Upper lobe of right lung (tissue), 1 donor: ENCODE measurements around the gene SAC3D1. TPM values are rescaled to one million over a fixed set of nuclear protein-coding genes. Genes with fewer than 3 reads are reported as not detected.

ENCODE experiments used
- ATAC-seq: fragments of 200-7000 bp; cut with Tn5 transposase; one replicate; pipeline ENCODE4 v1.9.1; 2020; ENCODE audit warnings: mild to moderate bottlenecking, moderate library complexity
- DNase-seq: peaks from one replicate; pipeline ENCODE4 v3.0.0-alpha.2; 2020
- H3K27ac ChIP-seq: fragments of 200-600 bp; one replicate; pipeline ENCODE4 v1.8.0; 2022
- H3K27me3 ChIP-seq: fragments of 200-600 bp; one replicate; pipeline ENCODE4 v1.8.0; 2022; ENCODE audit warnings: mild to moderate bottlenecking
- H3K36me3 ChIP-seq: fragments of 200-600 bp; one replicate; pipeline ENCODE4 v1.8.0; 2022
- H3K4me1 ChIP-seq: fragments of 200-600 bp; one replicate; pipeline ENCODE4 v1.8.0; 2022
- H3K4me3 ChIP-seq: fragments of 200-600 bp; one replicate; pipeline ENCODE4 v1.8.0; 2022; ENCODE audit warnings: mild to moderate bottlenecking
- H3K9me3 ChIP-seq: fragments of 200-600 bp; one replicate; pipeline ENCODE4 v1.8.0; 2022
- CTCF ChIP-seq: fragments of 200-600 bp; IDR thresholded peaks from one replicate; pipeline ENCODE4 v1.8.0; 2022; ENCODE audit warnings: antibody characterized with exemption
- intact Hi-C: fragments of 100-400 bp; cut with DNase I; formaldehyde crosslinking; loops from one replicate; pipeline ENCODE4 v1.11.0; 2022
- total RNA-seq: library from RNA; stranded (reverse); fragmentation: NEBNext Ultra II Directional; extraction: Animal tissue kit (Norgen Biotek cat#: 25700); gene quantifications from one replicate; pipeline ENCODE4 v1.2.1, GENCODE V29; 2021
- donor health status: DM: no; HTN: yes; CAD: no; lungs with severe emphysema.

SAC3D1 gene
- total RNA-seq, 1 donor from 2014 or later, result 10.2 TPM

DNA sequence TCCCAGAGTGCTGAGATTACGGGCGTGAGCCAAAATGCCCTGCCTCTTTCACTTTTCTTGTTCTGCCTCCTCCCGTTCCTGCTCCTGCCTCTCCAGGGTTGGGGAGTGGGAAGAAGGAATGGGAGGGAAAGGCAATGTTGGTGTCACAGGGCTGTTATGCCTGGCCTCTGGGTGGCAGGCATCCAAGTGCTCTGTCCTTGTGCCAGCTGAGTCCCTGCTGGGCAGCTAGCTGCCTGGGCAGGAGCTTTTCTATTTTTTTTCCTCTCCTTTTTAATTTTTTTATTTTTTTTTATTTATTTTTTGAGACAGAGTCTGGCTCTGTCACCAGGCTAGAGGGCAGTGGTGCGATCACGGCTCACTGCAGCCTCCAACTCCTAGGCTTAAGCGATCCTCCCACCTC is 4.1 kb upstream of the SAC3D1 start:
- TF ChIP-seq CTCF, result no peak
- Histone ChIP-seq H3K27ac (no peak overlapping the region), H3K4me1 (peaks cover 8% of the 10 kb centered on the region), H3K9me3 (no peaks in the 10 kb centered on the region), H3K36me3 (peaks cover 68% of the 10 kb centered on the region), H3K4me3 (no peak overlapping the region), H3K27me3 (no peaks in the 10 kb centered on the region)
- peak; percentile 84 for DNase-seq
- no peak for ATAC-seq
- intact Hi-C loops, result no loop called here

- Histone ChIP-seq H3K27ac (peak overlapping the region; percentile 90), H3K4me3 (peak overlapping the region; percentile 83), H3K4me1 (peaks cover 29% of the 10 kb centered on the region), H3K36me3 (peaks cover 51% of the 10 kb centered on the region), H3K9me3 (no peaks in the 10 kb centered on the region), H3K27me3 (no peaks in the 10 kb centered on the region)
- DNase-seq (no peak), ATAC-seq (no peak)
- intact Hi-C loops, result no loop called here
- TF ChIP-seq CTCF, result no peak
Observed at GRCh38 chr11:65040520-65040846, 527 bp upstream of the SAC3D1 start.

GRCh38 chr11:65042891-65043290 is 1.9 kb downstream of the SAC3D1 start:
- TF ChIP-seq CTCF, result no peak
- ATAC-seq (no peak), DNase-seq (no peak)
- intact Hi-C loops, result no loop called here
- no peak overlapping the region for H3K4me3 ChIP-seq
- no peaks in the 10 kb centered on the region for H3K9me3 ChIP-seq
- H3K27me3 ChIP-seq, result no peaks in the 10 kb centered on the region
- no peak overlapping the region for H3K27ac ChIP-seq
- peaks cover 29% of the 10 kb centered on the region for H3K4me1 ChIP-seq
- H3K36me3 ChIP-seq, result peaks cover 28% of the 10 kb centered on the region

- peaks cover 29% of the 10 kb centered on the region for H3K4me1 ChIP-seq
- ATAC-seq (peak; percentile 62), DNase-seq (peak; percentile 76)
- no peaks in the 10 kb centered on the region for H3K27me3 ChIP-seq
- no peak for TF ChIP-seq CTCF
- intact Hi-C loops, result no loop called here
- H3K36me3 ChIP-seq, result peaks cover 19% of the 10 kb centered on the region
- no peak overlapping the region for H3K4me3 ChIP-seq
- no peaks in the 10 kb centered on the region for H3K9me3 ChIP-seq
- H3K27ac ChIP-seq, result peak overlapping the region; percentile 3
Observed at GRCh38 chr11:65043881-65044501, 3.0 kb downstream of the SAC3D1 start.

- Histone ChIP-seq H3K27ac (no peak overlapping the region), H3K4me3 (no peak overlapping the region), H3K9me3 (no peaks in the 10 kb centered on the region), H3K27me3 (no peaks in the 10 kb centered on the region), H3K4me1 (peaks cover 28% of the 10 kb centered on the region), H3K36me3 (peaks cover 14% of the 10 kb centered on the region)
- intact Hi-C loops, result no loop called here
- no peak for ATAC-seq
- no peak for TF ChIP-seq CTCF
- DNase-seq, result no peak
Observed at GRCh38 chr11:65045061-65045460, 4.1 kb downstream of the SAC3D1 start.

- ATAC-seq (no peak), DNase-seq (no peak)
- intact Hi-C loops, result no loop called here
- no peak for TF ChIP-seq CTCF
- no peak overlapping the region for H3K4me3 ChIP-seq
- no peaks in the 10 kb centered on the region for H3K9me3 ChIP-seq
- peaks cover 14% of the 10 kb centered on the region for H3K36me3 ChIP-seq
- no peak overlapping the region for H3K27ac ChIP-seq
- H3K4me1 ChIP-seq, result peaks cover 23% of the 10 kb centered on the region
- H3K27me3 ChIP-seq, result no peaks in the 10 kb centered on the region
Observed at GRCh38 chr11:65045728-65046127, 4.7 kb downstream of the SAC3D1 start.
